Uterus (tissue), 2 donors: ENCODE measurements around the gene TPD52L2.

Experiments
- POLR2A ChIP-seq, 2 donors: fragments of 450-650 bp; IDR thresholded peaks; one replicate each; pipeline ENCODE4 v1.6.1; 2016; ENCODE audit warnings: antibody characterized with exemption in 2 of 2, mild to moderate bottlenecking in 1 of 2, moderate library complexity in 1 of 2
- TF ChIP-seq, protein P1 (sequence below), 4 experiments: fragments of 200-600 bp in 2 of 4; fragments of 450-650 bp in 2 of 4; sonication (generic) in 2 of 4; IDR thresholded peaks; one replicate each; pipeline ENCODE4 v1.5.1; 2016 to 2019; ENCODE audit warnings: antibody characterized with exemption in 4 of 4, mild to moderate bottlenecking in 2 of 4, moderate library complexity in 1 of 4

- TF ChIP-seq, protein P1, sequence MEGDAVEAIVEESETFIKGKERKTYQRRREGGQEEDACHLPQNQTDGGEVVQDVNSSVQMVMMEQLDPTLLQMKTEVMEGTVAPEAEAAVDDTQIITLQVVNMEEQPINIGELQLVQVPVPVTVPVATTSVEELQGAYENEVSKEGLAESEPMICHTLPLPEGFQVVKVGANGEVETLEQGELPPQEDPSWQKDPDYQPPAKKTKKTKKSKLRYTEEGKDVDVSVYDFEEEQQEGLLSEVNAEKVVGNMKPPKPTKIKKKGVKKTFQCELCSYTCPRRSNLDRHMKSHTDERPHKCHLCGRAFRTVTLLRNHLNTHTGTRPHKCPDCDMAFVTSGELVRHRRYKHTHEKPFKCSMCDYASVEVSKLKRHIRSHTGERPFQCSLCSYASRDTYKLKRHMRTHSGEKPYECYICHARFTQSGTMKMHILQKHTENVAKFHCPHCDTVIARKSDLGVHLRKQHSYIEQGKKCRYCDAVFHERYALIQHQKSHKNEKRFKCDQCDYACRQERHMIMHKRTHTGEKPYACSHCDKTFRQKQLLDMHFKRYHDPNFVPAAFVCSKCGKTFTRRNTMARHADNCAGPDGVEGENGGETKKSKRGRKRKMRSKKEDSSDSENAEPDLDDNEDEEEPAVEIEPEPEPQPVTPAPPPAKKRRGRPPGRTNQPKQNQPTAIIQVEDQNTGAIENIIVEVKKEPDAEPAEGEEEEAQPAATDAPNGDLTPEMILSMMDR (IDR thresholded peaks at IDR 0.05), result no peak
- TF ChIP-seq POLR2A (IDR thresholded peaks at IDR 0.05), result no peak
These were observed 18.8 kb upstream of the TPD52L2 start for GRCh38 chr20:63846128-63846771.
